ENCODE results near the gene ZNF432.

- peak in 5 of 11 experiments; percentile 17 to 41 (median 39) for TF ChIP-seq CTCF (IDR thresholded peaks at IDR 0.05 in 8 of 11, conservative IDR thresholded peaks at IDR 0.05 in 3 of 11)
- no peak for TF ChIP-seq POLR2A (IDR thresholded peaks at IDR 0.05)
Measured at GRCh38 chr19:52095172-52096014, 46.8 kb upstream of the ZNF432 start, which contains the start of gene ZNF841.

All from spleen (tissue), 7 donors.